GM12878 (cell line): Measurements from ENCODE around the gene CRTC1. TPM values are rescaled to one million over a fixed set of nuclear protein-coding genes. Genes with fewer than 3 reads are reported as not detected.

Source experiments
- ATAC-seq: fragments of 200-7000 bp; cut with Tn5 transposase; 3 replicates; pipeline ENCODE4 v1.9.1; 2020; ENCODE audit warnings: mild to moderate bottlenecking, moderate library complexity
- BruUV-seq: library from RNA; stranded (reverse); fragments of 400-500 nt; replicated peaks from 2 replicates; lab custom pipeline; 2021; lab: Mats Ljungman, UMichigan
- CTCF ChIA-PET: fragments of 300-600 bp; sonication (Branson Sonifier 250); formaldehyde crosslinking; extraction: SDS; loops from one replicate; lab custom pipeline; 2021; ENCODE audit warnings: inconsistent platforms; lab: Yijun Ruan, JAX
- POLR2A ChIA-PET: fragments of 350-600 bp; formaldehyde crosslinking; extraction: SDS; loops from one replicate; lab custom pipeline; 2021; ENCODE audit warnings: inconsistent platforms; lab: Charles Lee
- RAD21 ChIA-PET: fragments of 300-600 bp; sonication (Branson Sonifier 250); formaldehyde crosslinking; loops from one replicate; lab custom pipeline; 2023; ENCODE audit warnings: antibody characterized with exemption; ENCODE audit not compliant: unreplicated experiment; lab: Charles Lee
- SMC1A ChIA-PET: fragments of 300-600 bp; sonication (Branson Sonifier 250); formaldehyde crosslinking; loops from one replicate; lab custom pipeline; 2023; ENCODE audit not compliant: unreplicated experiment, uncharacterized antibody; lab: Charles Lee
- DNase-seq: peaks from one replicate; pipeline ENCODE4 v3.0.0-alpha.2; 2011; ENCODE audit warnings: low read depth, low spot score
- FAIRE-seq: peaks from 3 replicates; lab custom pipeline; 2011; peaks lifted over from hg19 to GRCh38; lab: Jason Lieb, UNC
- H2AFZ ChIP-seq: 2 replicates; pipeline ENCODE4 v1.6.0; 2011; ENCODE audit warnings: low read depth, low read length, control low read depth; ENCODE audit not compliant: control insufficient read depth
- H3K27ac ChIP-seq: 2 replicates; pipeline ENCODE4 v1.5.1; 2011; ENCODE audit warnings: control low read depth; ENCODE audit not compliant: control insufficient read depth, insufficient read depth
- H3K27me3 ChIP-seq, 2 experiments: replicated peaks in 1 of 2; 2 replicates each; pipeline versions ENCODE4 v1.6.0 to v1.6.1; 2011; ENCODE audit warnings: low read length in 1 of 2; ENCODE audit not compliant: control insufficient read depth in 2 of 2, insufficient read depth in 2 of 2
- H3K36me3 ChIP-seq, 2 experiments: 2 replicates each; pipeline ENCODE4 v1.5.1; 2011; ENCODE audit warnings: low read length in 1 of 2; ENCODE audit not compliant: control insufficient read depth in 2 of 2, insufficient read depth in 2 of 2
- H3K4me1 ChIP-seq: 2 replicates; pipeline ENCODE4 v1.6.1; 2011; ENCODE audit warnings: mild to moderate bottlenecking, low read length, moderate library complexity, mixed read lengths; ENCODE audit not compliant: control insufficient read depth, insufficient read depth
- H3K4me2 ChIP-seq: 2 replicates; pipeline ENCODE4 v1.6.0; 2011; ENCODE audit warnings: control low read depth; ENCODE audit not compliant: control insufficient read depth, insufficient read depth
- H3K4me3 ChIP-seq: fragments of 200-600 bp; sonication (generic); 2 replicates; pipeline ENCODE4 v1.5.1; 2016
- H3K79me2 ChIP-seq: 2 replicates; pipeline ENCODE4 v1.6.0; 2011; ENCODE audit warnings: low read length; ENCODE audit not compliant: control insufficient read depth, insufficient read depth
- H3K9ac ChIP-seq: 2 replicates; pipeline ENCODE4 v1.8.0; 2011; ENCODE audit warnings: low read length, control low read depth, mixed read lengths; ENCODE audit not compliant: control insufficient read depth, insufficient read depth
- H3K9me3 ChIP-seq: replicated peaks from 3 replicates; pipeline ENCODE4 v1.5.1; 2011; ENCODE audit warnings: mild to moderate bottlenecking, low read length; ENCODE audit not compliant: control insufficient read depth, insufficient read depth
- H4K20me1 ChIP-seq: 2 replicates; pipeline ENCODE4 v1.6.0; 2011; ENCODE audit not compliant: control insufficient read depth, insufficient read depth
- CREM ChIP-seq: IDR thresholded peaks from 2 replicates; pipeline ENCODE4 v1.6.1; 2014; ENCODE audit warnings: antibody characterized with exemption, low read depth
- FOXK2 ChIP-seq: fragments of 450-650 bp; IDR thresholded peaks from 2 replicates; pipeline ENCODE4 v1.6.1; 2017; ENCODE audit warnings: mild to moderate bottlenecking, moderate library complexity
- HCFC1 ChIP-seq: fragments of 150-350 bp; IDR thresholded peaks from 2 replicates; pipeline ENCODE4 v1.6.1; 2014; ENCODE audit warnings: low read length
- HDAC2 ChIP-seq: fragments of 200-600 bp; sonication (generic); IDR thresholded peaks from 2 replicates; pipeline ENCODE4 v1.6.1; 2017
- IRF5 ChIP-seq: fragments of 450-650 bp; IDR thresholded peaks from 2 replicates; pipeline ENCODE4 v1.6.1; 2017; ENCODE audit warnings: borderline replicate concordance
- MLLT1 ChIP-seq: fragments of 450-650 bp; IDR thresholded peaks from 2 replicates; pipeline ENCODE4 v1.6.1; 2016; ENCODE audit warnings: mild to moderate bottlenecking
- NR2C2 ChIP-seq: IDR thresholded peaks from 2 replicates; pipeline ENCODE4 v1.6.1; 2011; ENCODE audit warnings: borderline replicate concordance, low read depth; ENCODE audit not compliant: control insufficient read depth, insufficient read length
- NR2F1 ChIP-seq: fragments of 450-650 bp; conservative IDR thresholded peaks from 2 replicates; pipeline ENCODE4 v1.6.1; 2017; ENCODE audit warnings: mild to moderate bottlenecking
- POLR2AphosphoS2 ChIP-seq: IDR thresholded peaks from 2 replicates; pipeline ENCODE4 v1.6.1; 2011; ENCODE audit warnings: low read depth, mild to moderate bottlenecking, low read length, improper control_type of control experiment, moderate library complexity
- RELA ChIP-seq: fragments of 450-650 bp; IDR thresholded peaks from 2 replicates; pipeline ENCODE4 v1.8.0; 2014; ENCODE audit warnings: borderline replicate concordance; ENCODE audit not compliant: partially characterized antibody
- RFX5 ChIP-seq: IDR thresholded peaks from 2 replicates; pipeline ENCODE4 v1.6.1; 2011; ENCODE audit warnings: low read depth, low read length, improper control_type of control experiment
- SMAD1 ChIP-seq: fragments of 450-650 bp; IDR thresholded peaks from 2 replicates; pipeline ENCODE4 v1.6.1; 2018; ENCODE audit warnings: mild to moderate bottlenecking, low read depth; ENCODE audit not compliant: partially characterized antibody
- ZNF207 ChIP-seq: fragments of 450-650 bp; IDR thresholded peaks from 2 replicates; pipeline ENCODE4 v1.6.1; 2014; ENCODE audit warnings: antibody characterized with exemption, mild to moderate bottlenecking, borderline replicate concordance
- WGBS: methylation state at CpG from one replicate; pipeline ENCODE4 v1.1.6; 2016; ENCODE audit warnings: low lambda C conversion rate; ENCODE audit not compliant: insufficient replicate concordance, insufficient coverage; ENCODE audit errors: missing lambda C conversion rate; 5-methylcytosine and 5-hydroxymethylcytosine counted together
- in situ Hi-C: fragments of 300-500 bp; cut with MboI; formaldehyde crosslinking; loops from 9 replicates; pipeline ENCODE4 v1.14.3; 2018; ENCODE audit warnings: mixed read lengths
- intact Hi-C: fragments of 100-400 bp; cut with micrococcal nuclease; formaldehyde crosslinking; loops from one replicate; pipeline ENCODE4 v1.14.2; 2022; ENCODE audit not compliant: unreplicated experiment
- polyA plus RNA-seq, 11 experiments: library from polyadenylated mRNA; depleted of rRNA in 4 of 11; unstranded in 6 of 11; stranded (reverse) in 5 of 11; fragments of >200 nt; fragmentation: Nextera tagmentation in 4 of 11; fragmentation: Illumina TruSeq in 1 of 11; extraction: Ambion mirVana in 4 of 11; extraction: Trizol in 1 of 11; gene quantifications; 1 replicate in 1 of 11; 2 replicates in 10 of 11; pipeline versions ENCODE4 v1.2.1 to v1.2.3, GENCODE V29; 2011 to 2016; ENCODE audit warnings: inconsistent platforms in 2 of 11, missing spikeins in 2 of 11, low read depth in 1 of 11
- total RNA-seq, 4 experiments: library from RNA; depleted of rRNA in 3 of 4; stranded (reverse); fragments of >200 nt in 3 of 4; fragmentation: Illumina TruSeq in 1 of 4; extraction: Trizol in 1 of 4; gene quantifications; 2 replicates each; pipeline versions ENCODE4 v1.2.1 to v1.2.3, GENCODE V29; 2013 to 2021

The CRTC1 gene
- total and polyA plus RNA-seq, 10 of the 15 experiments (the other 5 are each of a cell fraction or from before 2014, with no cell fraction given) = 0.02 to 4.6 (median 1.1) TPM; not detected in 1

- in situ Hi-C loops = no loop called here
- ChIA-PET RAD21 (interaction anchor here (0.6 kb wide), 1 partner anchor 430 kb away, joined by 3 read pairs; no protein-coding TSS in a partner anchor), CTCF (interaction anchor here (0.6 kb wide), 1 partner anchor 199 kb away, joined by 3 read pairs; no protein-coding TSS in a partner anchor), POLR2A (no interaction called here)
- H3K9ac ChIP-seq = no peak overlapping the region
- H2AFZ ChIP-seq = no peak overlapping the region
- no TSS peak for BruUV-seq
- intact Hi-C loops = no loop called here
- H3K27me3 ChIP-seq = no peaks in the 10 kb centered on the region
- WGBS = 57% methylated on average over 5 of the region's 5 CpGs
- TF ChIP-seq CREM (no peak), SMAD1 (no peak), NR2F1 (no peak), HDAC2 (no peak), ZNF207 (no peak), NR2C2 (no peak), HCFC1 (no peak), FOXK2 (no peak), RELA (no peak), MLLT1 (no peak), IRF5 (no peak), RFX5 (no peak), POLR2AphosphoS2 (no peak)
- TF ChIP-seq, all 136 proteins: peak for 0
- Histone ChIP-seq H3K79me2 (no peaks in the 10 kb centered on the region), H3K4me2 (no peak overlapping the region), H3K9me3 (no peaks in the 10 kb centered on the region), H3K27ac (no peak overlapping the region), H4K20me1 (no peaks in the 10 kb centered on the region), H3K36me3 (no peaks in the 10 kb centered on the region; a peak in 1 of 4 replicates), H3K4me3 (no peak overlapping the region), H3K4me1 (no peaks in the 10 kb centered on the region)
- SMC1A ChIA-PET = no interaction called here
- DNase-seq (no peak), FAIRE-seq (no peak), ATAC-seq (no peak)
Measured at GRCh38 chr19:18718015-18718526, 34.6 kb downstream of the CRTC1 start.
